AG04449 (cell line): ENCODE measurements around the gene ZNF442.
A peak's percentile ranks its signal among the peaks of the same experiment; 100 is the strongest.
"Not testable (repeated sequence)": the region's sequence is repeated elsewhere in the genome, so short reads cannot be mapped to it uniquely, and the experiment has no call there.

Source experiments
- CTCF ChIA-PET: fragments of 350-600 bp; formaldehyde crosslinking; extraction: SDS; loops from one replicate; lab custom pipeline; 2021; ENCODE audit warnings: antibody characterized with exemption; lab: Yijun Ruan, JAX
- POLR2A ChIA-PET: fragments of 400-600, 350-600 bp; formaldehyde crosslinking; extraction: SDS; loops from one replicate; lab custom pipeline; 2020; ENCODE audit warnings: antibody characterized with exemption, inconsistent platforms; lab: Yijun Ruan, JAX
- DNase-seq: peaks from one replicate; pipeline ENCODE4 v3.0.0-alpha.2; 2010; ENCODE audit warnings: low read depth, low spot score
- H3K4me3 ChIP-seq: 2 replicates; pipeline ENCODE4 v1.5.1; 2011; ENCODE audit warnings: low read depth, mild to moderate bottlenecking, control low read depth, low read length
- CTCF ChIP-seq: IDR thresholded peaks from one replicate; pipeline ENCODE4 v1.5.1; 2011; ENCODE audit warnings: mild to moderate bottlenecking, moderate library complexity, low read length, control low read depth, inconsistent platforms; ENCODE audit not compliant: insufficient read depth; ENCODE audit errors: missing control alignments

The ZNF442 gene

GRCh38 chr19:12365236-12366162 lies at the start of gene ZNF442:
Gene ZNF442, minus strand, starts transcription at chr19:12365683. Its CDS starts 2,052 bp downstream, at chr19:12363631.
- peak within 1 kb of the TSS; percentile 85 for H3K4me3 ChIP-seq
- CTCF ChIA-PET: interaction anchor here (0.6 to 1.7 kb wide), 12 partner anchors 11 to 442 kb away, joined by 3 to 6 read pairs (median 3); partner anchors contain the start of genes ZNF136 and ZNF20
- DNase-seq: peak; percentile 66
- POLR2A ChIA-PET: interaction anchor here (0.5 to 1.4 kb wide), 5 partner anchors 32 to 496 kb away, joined by 3 to 7 read pairs (median 3); partner anchors contain the start of genes ZNF136, ZNF443, ZNF563 and ZNF700
- TF ChIP-seq CTCF: peak; percentile 84

- no peak overlapping the region for H3K4me3 ChIP-seq
- ChIA-PET CTCF (no interaction called here), POLR2A (no interaction called here)
- no peak for TF ChIP-seq CTCF
- DNase-seq: no peak
These were observed 46.4 kb upstream of the ZNF442 start for GRCh38 chr19:12411893-12412292.

- TF ChIP-seq CTCF: no peak
- ChIA-PET CTCF (no interaction called here), POLR2A (interaction anchor here (1.2 kb wide), 1 partner anchor 67 kb away, joined by 3 read pairs; the partner anchor contains the start of gene ZNF563)
These were observed 35.4 kb upstream of the ZNF442 start, which contains the start of gene ZNF799 for GRCh38 chr19:12400633-12401502. Gene ZNF799, minus strand, starts transcription at chr19:12401271. Its CDS starts 201 bp downstream, at chr19:12401070.

GRCh38 chr19:12399901-12400632 lies 34.6 kb upstream of the ZNF442 start:
- peak overlapping the region; percentile 80 for H3K4me3 ChIP-seq
- CTCF ChIA-PET: interaction anchor here (1.1 kb wide), 1 partner anchor 34 kb away, joined by 3 read pairs; no protein-coding TSS in a partner anchor
- POLR2A ChIA-PET, DNase-seq: not testable (repeated sequence)

More at GRCh38 chr19:12400633-12401502, 35.4 kb upstream of the ZNF442 start, which contains the start of gene ZNF799:
- DNase-seq: peak; percentile 59
- H3K4me3 ChIP-seq: peak within 1 kb of the TSS; percentile 80

- POLR2A ChIA-PET, DNase-seq, CTCF ChIA-PET, H3K4me3 ChIP-seq: not testable (repeated sequence)
These were observed 25.7 kb upstream of the ZNF442 start for GRCh38 chr19:12391148-12391547.

GRCh38 chr19:12386365-12386764 lies 20.9 kb upstream of the ZNF442 start:
- POLR2A ChIA-PET, CTCF ChIA-PET, H3K4me3 ChIP-seq, DNase-seq: not testable (repeated sequence)

- POLR2A ChIA-PET: no interaction called here
- no peak for TF ChIP-seq CTCF
- CTCF ChIA-PET: no interaction called here
- no peak overlapping the region for H3K4me3 ChIP-seq
- DNase-seq: no peak
These were observed 14.9 kb upstream of the ZNF442 start for GRCh38 chr19:12380444-12380737.
